ENCODE measurements around the gene ABHD13.
A peak's percentile ranks its signal among the peaks of the same experiment; 100 is the strongest.
"Not testable (repeated sequence)": the region's sequence is repeated elsewhere in the genome, so short reads cannot be mapped to it uniquely, and the experiment has no call there.

The ABHD13 gene

DNA sequence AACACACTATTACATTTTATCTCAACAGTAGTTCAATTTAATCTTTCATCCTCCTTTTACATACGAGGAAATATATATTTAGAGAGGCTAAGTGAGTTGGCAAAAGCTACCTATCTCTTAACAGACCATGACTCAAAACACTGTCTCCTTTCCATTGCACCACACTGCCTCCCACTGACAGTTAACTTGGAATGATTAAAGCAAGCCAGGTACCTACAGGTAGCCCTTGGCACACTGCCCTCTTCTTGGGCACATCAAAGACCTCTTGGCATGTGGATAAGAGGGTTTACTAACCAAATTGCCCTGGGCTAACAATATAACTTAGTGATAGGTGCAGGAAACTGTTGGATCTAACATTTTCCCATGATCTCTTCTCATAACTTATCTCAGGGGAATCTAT is 1.8 kb downstream of the ABHD13 start:
- no peak for DNase-seq

DNA sequence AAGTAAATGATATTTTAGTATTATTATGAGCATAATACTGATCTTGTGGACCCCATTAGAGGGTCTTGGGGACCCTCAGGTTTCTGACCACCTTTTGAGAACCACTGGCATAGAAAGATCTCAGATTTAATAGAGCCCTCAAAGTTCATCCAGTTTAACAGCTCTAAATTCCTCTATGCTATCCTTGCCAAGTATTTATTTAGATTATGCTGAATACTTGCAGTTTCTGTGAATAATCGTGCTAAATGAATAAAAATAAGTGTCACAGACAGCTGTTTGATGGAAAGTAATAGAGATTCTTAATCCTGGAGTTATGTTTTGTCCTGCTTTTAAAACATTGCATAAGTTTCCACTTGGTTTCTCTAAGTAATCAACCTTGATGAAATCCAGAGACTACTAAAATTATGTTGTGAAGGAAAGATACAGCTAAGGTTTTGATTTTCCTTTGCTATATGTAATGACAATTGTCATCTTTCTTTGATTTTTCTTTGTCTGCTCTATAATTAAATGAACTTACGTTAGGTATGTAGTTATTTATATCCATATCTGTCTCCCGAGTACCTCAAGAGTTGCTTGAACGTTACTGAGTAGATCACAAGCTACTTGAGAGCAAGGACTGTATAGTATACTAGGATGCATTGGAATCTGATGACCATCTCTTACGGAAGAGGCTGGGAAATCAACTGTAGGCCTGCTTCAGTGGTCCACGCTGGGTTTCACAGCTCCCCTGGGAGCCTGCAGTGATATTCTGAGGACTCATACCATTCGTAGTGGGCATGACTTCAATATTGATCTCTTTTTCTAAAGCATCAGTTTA is 5.7 kb downstream of the ABHD13 start:
- DNase-seq = no peak

DNA sequence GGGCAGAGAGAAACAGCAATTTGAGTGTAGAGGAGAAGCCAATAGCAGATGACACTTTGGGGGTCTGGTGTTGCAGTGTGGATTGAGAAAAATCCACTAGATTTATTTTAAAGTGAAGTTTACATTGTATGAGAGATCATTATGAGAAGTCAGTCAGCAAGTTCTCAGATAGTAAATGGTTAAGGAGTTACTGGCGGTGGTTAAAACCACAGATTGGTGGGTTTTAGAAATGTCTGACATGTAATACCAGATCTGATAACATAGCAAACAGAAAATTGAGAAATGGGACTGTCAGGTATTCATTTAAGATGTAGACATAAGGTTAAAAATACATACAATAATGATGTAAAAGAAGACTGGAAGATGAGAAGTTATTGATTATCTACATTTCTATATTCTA is 7.2 kb downstream of the ABHD13 start:
- no peak for DNase-seq

DNA sequence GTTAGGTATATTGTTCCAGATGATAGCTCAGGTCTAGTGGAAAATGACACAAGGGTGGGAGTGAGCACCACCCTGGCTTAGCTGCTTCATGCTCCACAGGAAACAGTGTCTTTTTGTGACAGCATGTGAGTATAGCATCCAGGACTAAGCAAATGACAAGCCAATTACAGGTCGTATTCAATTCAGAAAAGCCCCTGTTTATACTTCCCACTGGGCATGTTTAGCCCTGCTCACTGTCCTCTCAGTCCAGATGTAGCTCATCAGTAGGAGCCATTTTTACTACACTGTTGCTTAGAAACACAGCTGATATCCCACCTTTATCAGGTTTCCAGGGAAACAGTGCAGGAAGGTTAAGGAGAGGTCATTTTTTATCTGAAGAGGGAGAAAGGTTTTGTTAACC is 8.0 kb downstream of the ABHD13 start:
- no peak for DNase-seq

DNA sequence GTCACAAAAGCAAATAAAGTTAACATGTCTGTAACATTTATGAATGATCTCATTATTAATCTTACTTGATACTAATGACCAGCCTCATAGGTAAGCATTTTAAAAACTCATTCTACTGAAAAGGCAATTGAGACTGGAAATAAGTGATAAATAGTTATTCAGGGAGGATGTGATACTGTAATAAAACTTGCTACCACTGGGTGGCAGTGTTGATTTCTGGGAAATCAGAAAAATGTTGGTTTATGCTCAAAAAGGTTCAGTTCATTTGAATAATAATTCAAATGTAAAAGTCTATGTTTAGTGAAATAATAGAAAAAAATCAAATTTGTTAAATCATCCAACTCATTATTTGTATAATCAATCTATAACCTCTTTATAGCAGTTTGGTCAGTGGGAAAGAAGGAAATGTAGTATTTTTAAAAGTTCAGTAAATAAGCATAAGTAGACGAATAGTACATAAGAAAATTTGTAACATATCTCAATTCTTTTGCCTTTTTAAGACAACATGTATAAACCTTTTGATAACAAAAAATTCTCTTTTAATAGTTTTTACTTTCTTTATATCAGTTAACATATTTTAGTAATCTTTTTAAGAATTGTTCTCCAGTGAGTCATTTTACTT is 9.6 kb downstream of the ABHD13 start:
- DNase-seq = no peak

DNA sequence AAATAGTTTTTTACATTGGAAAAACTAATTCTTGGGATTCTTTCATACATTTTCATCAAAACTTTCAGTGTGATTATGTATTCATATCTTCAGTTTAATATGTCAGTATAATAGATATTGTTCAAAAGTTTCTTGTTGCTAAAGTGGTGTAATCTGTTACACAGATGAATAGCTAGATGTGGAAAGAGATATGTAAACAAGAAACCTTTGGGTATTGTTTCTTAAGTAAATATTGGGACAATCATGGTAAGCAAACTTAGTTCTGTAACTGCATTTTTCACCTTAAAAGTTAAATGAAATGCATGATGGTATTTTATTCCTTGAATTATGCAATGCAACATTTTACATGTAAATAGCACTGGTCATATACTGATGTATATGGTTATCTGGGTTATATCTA is 12.2 kb downstream of the ABHD13 start:
- no peak for DNase-seq

DNA sequence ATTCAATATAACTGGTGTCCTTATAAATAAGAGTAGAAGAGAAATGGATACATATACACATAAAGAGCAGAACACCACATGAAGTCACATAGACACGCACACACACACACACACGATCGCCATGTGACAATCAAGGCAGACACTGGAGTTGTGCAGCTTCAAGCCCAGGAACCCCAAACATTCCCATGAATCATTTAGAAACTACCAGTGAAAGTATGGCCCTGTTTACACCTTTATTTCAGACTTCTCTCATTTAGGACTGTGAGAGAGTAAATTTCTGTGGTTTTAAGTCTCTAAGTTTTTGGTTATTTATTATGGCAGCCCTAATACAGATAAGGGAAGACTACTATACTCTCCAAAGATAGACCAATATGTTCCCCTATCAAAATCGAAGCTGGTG is 31.0 kb downstream of the ABHD13 start:
- no peak for DNase-seq

DNA sequence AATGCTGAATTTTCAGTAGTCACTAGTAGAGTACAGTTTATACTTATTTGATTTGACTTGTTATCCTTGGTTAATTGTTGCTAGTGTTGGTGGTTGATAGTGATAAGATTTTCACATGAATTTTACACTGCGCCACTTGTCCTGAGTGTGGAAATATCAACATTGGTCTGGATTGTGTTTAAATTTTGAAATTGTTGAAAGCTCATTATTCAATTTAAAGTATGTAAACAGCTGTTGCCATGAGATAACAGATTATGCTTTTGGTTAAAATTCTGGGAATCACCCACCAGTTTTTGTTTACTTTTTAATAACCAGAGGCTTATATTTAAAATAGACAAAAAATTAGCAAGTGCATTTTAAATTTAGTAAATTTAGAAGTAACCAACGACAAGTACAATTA is 39.1 kb downstream of the ABHD13 start:
- no peak for DNase-seq

DNA sequence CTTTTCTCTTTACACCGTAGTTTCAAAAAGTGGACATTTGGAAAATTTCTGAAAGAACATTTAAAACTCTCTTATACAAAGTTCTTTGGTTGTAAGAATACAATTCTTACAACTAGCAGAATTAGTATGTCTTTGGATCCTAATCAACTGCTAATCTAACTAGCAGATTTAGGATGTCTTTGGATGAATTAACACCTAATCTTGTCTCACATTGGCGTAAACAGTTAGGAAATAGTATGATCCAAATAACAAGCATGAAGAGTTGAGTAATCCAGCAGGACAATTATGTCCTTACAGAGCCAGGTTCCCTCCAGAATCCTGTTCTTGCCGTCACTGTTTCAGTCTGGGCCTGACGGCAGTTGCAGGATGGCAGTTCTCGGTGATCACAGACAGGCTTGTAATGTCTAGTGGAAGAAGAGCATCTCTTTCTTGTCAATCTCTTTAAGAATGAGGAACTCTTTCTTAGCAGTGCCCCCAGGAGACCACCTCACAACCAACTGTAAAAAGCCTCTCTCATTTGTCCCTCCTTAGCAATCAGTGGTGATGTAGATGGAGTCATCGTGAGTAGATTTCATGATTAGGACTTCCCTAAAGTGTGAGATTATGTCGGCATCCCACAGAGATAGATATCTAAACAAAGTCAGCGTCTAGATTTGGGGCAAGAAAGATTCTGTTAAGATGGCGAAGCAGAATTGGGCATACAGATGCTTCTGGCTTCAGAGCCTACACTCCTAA is 45.6 kb downstream of the ABHD13 start:
- DNase-seq = no peak

DNA sequence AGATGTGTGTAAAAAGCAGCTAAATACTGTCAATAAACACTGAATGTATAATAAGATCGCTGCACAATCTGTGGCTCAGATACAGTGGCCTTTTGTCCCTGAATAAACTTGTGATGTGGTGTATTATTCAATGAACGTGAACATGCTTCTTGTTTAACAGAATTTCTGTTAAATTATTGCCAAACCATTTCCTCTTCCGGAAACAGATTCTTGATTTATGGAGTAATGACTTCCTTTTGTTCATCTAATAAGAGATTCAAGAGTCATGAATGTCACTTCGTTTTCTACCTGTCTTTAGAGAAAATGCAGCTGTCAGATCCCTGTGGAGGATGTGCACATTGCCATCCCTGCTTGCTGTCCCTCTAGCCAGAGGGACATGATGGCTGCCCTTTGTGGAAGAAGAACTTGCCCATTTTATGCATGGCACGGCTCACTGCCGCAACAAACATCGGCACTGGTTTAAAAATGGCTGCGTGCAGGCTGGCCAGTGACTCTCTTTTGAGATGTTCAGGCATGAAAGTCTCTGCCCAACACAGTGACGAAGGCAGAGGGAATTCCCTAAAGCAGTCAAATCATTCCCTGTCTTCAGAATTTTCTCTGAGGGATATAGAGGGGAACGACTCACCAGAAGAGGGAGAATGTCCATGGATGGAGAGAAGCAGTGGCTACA is 48.3 kb downstream of the ABHD13 start:
- DNase-seq = no peak

DNA sequence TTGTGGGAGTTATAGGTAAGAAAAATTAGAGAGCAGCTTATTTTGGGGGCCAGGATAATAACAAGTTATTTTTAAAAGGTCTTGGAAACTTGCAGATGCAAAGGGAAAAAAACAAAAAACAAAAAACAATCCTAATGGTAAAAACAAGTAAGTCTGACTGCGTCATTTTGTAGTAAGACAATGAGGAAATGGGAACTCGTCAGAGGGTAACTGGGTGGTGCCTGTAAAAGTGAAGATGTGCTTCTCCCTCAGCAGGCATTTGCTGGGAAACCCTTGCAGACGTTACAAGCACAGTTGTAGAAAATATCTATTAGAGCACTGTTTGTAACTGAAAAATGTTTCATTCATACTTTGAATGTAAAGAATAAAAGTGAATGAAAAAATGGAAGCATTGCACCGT is 49.2 kb downstream of the ABHD13 start:
- DNase-seq = no peak

DNA sequence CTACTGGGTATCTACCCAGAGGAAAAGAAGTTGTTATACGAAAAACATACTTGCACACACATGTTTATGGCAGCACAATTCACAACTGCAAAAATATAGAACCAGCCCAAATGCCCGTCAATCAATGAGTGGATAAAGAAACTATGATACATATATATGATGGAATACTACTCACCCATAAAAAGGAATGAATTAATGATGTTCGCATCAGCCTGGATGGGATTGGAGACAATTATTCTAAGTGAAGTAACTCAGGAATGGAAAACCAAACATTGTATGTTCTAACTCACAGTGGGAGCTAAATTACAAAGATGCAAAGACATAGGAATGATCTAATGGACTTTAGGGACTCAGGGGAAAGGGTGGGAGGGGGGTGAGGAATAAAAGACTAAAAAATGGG is 49.7 kb downstream of the ABHD13 start:
- not testable (repeated sequence) for DNase-seq

DNA sequence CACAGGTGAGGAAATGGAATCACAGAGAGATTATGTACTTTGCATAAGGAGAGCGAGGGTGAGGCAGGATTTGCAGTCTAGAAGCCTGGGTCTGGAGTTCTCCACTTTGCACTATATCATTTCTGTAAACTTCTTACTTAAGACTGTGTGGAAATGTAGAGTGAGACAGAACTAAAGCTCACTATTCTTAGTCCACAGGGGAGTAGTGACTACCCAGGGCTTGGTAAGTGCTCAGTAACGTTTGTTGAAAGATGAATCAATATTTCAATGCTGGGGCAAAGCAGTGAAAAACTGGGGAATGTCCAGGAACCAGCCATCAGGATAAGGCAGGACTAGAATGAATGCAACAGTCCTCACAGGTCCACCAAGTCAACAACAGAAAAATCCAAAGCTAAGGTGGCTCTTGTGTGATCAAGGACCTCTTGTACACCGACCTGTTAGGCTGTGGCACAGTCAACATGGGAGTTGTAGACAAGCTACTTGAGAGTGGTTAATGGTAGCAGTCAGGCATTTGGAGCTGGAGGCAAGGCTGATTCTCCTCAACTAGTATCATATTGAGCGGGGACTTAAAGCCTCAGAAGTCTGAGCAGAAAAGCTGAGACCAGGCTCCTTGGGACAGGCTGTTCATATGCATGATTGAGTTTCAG is 50.4 kb downstream of the ABHD13 start:
- no peak for DNase-seq

DNA sequence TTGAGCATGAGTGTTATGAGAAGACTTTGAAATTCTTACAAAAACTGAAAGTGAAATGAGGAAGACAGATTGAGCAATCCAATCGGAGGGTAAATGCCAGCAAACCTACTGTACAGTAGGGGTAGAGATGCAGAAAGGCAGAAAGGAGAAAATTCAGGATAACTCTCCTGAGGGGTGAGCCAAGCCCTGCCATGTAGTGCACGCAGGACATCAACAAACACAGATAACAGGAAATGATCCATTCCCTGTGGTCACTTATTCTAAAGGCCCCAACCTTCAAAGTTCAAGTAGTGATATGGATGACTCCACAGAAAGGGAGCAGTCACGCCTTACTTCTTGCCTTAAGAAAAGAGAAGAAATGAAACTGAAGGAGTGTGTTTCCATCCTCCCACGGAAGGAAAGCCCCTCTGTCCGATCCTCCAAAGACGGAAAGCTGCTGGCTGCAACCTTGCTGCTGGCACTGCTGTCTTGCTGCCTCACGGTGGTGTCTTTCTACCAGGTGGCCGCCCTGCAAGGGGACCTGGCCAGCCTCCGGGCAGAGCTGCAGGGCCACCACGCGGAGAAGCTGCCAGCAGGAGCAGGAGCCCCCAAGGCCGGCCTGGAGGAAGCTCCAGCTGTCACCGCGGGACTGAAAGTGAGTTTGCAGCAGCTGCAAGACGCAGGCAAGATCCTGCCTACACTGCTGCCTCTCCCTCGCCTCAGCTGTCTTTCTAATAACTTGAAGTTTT is 51.6 kb downstream of the ABHD13 start, which contains the start of gene TNFSF13B:
TSS of gene TNFSF13B (plus strand) at position 118 of the 728 bp plus-strand sequence. CDS start at position 296, 178 bp downstream.
- DNase-seq = peak; percentile 32

DNA sequence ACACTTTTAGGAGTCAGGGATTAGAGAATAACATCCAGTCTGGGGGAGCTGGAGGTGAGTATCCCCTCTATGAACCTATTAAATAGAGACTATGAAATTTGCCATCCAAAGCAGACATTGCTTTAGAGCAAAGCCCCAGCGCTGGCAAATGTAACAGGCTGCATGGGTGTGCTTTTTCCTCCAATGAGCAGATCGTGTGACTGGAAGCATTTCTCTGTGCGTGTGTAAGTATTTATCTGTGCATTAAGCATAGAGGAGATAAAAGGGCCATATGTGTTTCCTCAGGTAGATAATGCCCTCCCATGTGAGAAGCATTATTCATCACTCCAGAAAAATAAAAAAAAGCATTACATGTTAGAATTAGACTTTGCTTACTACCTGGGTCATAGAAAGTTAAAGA is 52.2 kb downstream of the ABHD13 start:
- DNase-seq = no peak

DNA sequence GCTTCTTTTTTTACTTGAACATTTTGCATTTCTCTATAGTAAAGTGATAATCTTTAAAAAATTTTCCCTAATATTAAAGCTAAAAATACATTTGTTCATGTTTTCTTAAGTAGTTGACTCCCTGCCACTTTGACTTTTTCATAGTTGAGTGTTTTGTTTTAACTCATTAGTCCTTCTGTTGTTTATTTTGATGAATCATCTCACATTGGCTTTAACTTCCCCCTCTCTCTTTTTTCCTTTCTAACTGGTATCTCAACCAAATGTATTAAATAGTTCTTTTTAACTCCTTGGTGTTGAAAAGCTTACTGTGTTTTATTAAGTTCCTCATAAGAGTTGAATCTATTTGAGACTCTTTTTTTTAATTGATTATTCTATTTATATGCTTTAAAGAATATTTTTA is 54.1 kb downstream of the ABHD13 start:
- DNase-seq = no peak

DNA sequence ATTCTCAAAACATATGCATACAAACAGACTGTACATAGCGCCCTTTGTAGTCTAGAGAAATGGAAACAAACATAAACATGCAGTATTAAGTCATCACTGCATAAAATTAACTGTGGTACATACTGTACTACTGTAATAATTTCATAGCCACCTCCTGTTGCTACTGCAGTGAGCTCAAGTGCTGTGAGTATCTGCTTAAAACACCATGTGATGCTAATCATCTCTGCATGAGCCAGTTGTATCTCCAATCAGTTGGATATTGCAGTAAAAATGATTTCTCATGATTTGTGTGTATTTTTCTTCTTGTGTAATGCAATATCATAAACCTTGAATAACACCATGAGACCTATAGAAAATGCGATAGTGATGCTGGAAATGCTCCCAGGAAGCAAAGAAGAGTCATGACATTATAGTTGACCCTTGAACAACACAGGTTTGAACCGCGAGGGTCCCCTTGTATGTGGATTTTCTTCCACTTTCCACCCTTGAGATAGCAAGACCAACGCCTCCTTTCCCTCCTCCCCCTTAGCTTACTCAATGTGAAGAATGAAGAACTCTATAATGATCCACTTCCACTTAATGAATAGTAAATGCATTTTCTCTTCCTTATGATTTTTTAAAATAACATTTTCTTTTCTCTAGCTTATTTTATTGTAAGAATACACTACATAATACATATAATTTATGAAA is 55.4 kb downstream of the ABHD13 start:
- DNase-seq = no peak

DNA sequence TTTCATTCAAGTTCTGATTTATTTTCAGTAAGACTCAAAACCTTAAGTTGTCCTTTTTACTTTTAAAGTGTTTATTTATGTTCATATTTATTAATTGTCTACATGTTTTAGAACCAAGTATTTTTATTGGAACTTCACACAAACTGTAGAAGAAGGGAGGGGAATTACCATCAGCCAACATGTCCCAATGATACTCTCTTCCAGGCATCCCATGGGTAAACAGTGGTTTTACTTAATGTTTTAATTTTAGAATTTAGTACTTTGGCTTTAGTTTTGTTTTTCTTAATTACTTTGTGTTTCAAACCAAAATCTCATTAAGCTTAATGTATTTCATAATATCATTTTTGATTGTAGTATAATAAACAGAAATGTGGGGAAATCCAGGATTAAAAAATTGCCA is 56.5 kb downstream of the ABHD13 start:
- no peak for DNase-seq

DNA sequence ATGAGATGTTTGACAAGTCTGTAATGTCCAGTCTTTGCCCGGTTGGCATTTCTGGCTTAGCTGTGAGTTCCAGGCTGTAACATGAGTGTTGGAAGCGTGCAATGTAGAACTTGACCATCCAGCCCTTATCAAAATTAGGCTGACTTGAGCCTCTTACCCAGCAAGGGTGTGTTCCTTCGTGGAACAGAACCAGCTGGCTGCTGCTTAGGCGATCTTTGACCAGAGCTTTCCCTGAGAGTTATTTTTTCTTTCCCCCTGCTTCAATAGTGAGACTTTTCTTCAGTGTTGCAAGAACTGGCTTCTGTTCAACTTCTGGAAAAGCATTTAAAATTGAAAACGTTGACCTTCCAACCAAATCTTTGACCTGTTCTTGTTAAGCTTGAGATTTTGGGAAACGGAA is 57.9 kb downstream of the ABHD13 start:
- no peak for DNase-seq

DNA sequence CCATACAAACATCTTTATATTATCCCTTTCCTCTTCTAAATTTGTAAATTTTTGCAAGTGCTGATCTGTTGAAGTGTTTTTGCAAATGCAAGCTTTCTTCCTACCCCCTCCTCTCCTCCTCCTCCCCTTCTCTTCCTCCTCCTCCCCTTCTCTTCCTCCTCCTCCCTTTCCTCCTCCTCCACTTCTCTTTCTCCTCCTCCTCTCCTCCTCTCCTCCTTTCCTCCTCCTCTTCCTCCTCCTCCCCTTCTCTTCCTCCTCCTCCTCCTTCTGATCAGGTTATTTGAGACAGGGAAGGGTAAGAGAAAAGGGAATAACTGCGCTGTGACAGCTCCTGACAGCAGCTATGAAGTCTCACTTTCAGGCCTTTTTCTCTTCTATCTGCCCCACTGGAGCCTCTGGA is 60.3 kb downstream of the ABHD13 start:
- no peak for DNase-seq

DNA sequence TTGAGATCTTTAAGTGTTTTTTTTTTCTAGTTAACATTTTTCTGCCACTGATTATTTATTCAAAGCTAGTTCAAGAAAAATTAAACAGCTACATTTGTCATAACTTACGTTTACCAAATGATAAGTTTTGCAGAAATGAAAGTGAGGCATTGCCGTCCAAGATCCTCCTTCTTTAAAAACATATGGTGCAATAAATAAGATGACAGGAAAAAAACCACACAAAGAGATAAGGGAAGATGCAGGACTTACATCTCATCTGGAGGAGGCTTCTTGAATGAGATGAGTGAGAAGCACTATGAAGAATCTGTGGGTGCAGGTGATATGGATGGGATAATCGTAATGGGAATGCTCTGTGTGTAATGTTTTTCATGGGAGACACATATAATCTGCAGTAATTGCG is 63.7 kb downstream of the ABHD13 start:
- no peak for DNase-seq
